CD4-positive, alpha-beta T cell treated with Interleukin-6 at 100 ng/mL for 8 hours (primary cell): ENCODE data around the gene UBXN7.
A peak's percentile ranks its signal among the peaks of the same experiment; 100 is the strongest.
"Not testable (repeated sequence)": the region's sequence is repeated elsewhere in the genome, so short reads cannot be mapped to it uniquely, and the experiment has no call there.

Experiments
- DNase-seq: peaks from one replicate; pipeline ENCODE4 v3.0.0-alpha.2; 2020; ENCODE audit warnings: mixed read lengths, low spot score

The UBXN7 gene

DNA sequence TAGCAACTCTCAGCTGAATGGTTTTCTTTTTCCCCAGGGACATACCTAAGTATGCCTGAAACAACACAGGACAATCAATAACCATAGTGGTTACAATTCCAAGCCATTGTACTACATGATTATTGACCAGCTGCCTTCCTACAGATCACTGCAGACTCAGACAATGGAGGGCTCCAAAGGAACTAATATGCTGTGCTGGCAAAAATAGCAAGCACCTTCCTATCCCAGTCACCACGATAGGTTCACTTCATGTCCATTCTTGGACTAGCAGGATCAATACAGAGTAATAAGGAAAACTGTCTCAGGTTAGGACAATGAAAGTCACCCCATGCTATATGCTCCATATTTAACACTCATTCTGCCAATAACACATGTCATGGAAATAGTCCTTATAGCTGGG, 76.6 kb downstream of the UBXN7 start:
- DNase-seq: no peak

DNA sequence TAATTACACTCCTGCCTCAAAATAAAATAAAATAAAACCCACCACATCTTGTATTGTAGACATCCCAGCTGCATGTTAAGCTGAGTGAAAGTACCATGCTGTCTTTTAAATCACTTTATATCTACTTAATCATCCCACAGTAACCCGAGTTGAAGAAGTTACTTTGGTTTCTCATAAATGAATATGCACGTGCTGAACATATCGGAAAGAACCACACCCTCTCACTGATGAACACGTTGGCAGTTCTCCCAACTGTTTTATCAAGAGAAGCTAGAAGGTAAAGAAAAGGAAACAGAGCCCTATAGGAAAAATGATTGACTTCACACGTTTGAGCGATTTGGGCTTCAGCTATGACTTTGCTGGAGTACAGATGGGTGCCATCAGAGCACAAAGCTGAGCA, 78.1 kb downstream of the UBXN7 start:
- no peak for DNase-seq

DNA sequence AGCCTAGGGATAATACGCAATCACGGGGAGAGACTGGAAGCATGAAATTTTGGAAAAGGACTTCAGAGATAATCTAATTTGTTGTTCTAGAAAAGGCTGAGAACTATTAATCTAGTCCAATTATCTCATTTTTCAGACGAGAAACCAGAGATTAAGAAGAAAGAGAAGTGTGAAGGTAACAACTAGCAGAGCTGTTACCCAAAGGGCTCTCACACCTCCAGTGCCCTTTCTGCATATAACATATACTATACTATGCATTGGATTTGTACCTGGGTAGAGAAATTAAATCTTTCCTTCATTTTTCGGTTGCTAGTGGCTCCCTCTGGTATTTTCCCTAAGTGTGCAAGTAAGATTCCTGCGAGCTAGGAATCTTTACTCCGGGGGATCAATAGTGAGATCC, 80.7 kb downstream of the UBXN7 start:
- DNase-seq: no peak

DNA sequence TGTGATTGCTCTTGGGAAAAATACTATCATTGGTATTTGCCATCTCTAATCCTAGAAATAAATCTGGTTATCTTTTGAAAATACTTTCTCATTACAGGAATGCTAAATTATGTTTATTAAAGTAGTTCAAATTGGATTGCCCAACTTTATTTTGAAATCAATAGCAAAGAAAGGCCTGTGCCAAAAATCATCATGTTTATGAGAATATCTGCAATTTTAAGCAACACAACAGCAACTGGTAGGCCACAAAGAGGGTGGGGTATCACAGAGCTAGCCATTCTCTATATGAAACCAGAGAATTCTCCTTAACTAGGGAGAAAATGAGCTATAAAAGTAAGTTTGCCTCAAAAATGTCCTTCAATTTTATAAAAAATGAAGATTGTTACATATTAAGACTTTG, 82.2 kb downstream of the UBXN7 start:
- no peak for DNase-seq

DNA sequence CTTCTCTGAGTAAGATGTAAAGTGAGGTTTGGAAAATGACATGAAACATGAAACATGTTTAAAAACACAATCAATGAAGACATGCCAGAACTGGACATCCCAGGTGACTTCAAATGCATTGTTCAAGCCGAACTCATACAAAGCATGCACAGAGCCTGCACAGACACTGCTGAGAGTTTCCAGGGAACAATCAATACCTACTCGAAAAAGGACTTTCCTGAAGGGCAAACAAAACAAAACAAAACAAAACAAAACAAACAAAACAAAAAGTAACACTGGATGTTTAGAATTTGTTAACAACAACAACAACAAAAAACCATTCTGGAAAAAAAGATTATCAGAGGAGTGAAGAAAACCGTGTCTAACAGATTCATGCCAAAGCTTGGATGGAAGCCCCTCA, 83.5 kb downstream of the UBXN7 start:
- no peak for DNase-seq

DNA sequence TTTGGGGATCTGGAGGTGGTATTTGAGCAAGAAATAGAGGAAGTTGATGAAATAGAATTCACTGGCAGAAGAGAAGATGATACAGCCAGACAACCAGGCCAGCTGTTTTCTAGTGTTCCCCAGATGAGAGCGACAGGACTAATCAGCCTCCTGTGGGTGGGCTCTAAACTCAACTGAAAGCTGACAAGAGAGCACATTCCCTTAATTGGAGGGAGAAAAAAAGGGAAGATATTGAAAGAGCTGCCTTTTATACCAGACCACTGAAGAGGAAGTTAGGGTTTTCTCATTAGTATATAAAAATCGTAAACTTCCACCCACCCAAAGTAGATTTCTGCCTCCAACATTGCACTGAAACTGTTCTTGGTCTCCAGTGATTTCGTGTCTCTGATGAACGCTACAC, 87.6 kb downstream of the UBXN7 start:
- DNase-seq: no peak

DNA sequence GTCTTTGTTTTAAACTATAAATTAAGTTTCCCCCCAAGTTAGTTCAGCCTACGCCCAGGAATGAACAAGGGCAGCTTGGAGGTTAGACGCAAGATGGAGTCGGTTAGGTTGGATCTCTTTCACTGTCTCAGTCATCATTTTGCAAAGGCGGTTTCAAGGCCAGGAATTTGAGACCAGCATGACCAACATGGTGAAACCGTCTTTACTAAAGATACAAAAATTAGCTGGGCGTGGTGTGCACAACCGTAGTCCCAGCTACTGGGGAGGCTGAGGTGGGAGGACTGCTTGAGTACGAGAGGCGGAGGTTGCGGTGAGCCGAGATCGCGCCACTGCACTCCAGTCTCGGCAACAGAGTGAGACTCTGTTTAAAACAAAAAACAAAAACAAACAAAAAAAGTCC, 88.3 kb downstream of the UBXN7 start:
- not testable (repeated sequence) for DNase-seq

DNA sequence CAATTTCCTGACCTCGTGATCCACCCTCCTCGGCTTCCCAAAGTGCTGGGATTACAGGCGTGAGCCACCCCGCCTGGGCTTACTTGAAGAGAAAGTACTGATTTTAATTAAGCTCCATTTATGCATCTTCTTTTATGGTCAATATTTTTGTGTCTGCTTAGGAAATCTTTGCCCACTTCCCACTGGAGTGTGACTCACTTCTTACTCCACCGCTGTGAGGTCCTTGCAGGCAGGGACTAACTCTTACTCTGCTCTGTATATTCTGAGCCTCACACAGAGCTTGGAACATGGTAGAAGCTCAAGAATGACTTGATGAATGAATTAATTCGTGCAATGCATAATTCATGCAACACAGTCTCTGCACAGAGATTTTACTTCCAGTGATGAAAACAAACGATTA, 91.1 kb downstream of the UBXN7 start:
- no peak for DNase-seq

DNA sequence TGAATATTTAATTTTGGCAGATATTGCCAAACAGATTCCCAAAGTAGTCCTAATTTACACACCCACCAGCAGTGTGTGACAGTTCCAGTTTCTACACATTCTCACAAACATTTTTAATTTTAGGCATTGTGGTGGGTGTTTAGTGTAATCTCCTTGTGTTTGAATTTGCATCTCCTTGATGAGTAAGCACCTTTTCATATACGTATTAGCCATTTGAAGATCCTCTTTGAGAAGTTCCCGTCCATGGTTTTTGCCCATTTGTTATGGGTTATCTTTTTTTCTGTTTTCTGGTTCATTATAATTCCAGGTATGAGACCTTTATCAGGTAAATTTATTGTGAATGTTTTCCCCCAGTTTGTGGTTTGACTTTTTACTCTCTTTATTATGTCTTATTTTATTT, 91.8 kb downstream of the UBXN7 start:
- no peak for DNase-seq

DNA sequence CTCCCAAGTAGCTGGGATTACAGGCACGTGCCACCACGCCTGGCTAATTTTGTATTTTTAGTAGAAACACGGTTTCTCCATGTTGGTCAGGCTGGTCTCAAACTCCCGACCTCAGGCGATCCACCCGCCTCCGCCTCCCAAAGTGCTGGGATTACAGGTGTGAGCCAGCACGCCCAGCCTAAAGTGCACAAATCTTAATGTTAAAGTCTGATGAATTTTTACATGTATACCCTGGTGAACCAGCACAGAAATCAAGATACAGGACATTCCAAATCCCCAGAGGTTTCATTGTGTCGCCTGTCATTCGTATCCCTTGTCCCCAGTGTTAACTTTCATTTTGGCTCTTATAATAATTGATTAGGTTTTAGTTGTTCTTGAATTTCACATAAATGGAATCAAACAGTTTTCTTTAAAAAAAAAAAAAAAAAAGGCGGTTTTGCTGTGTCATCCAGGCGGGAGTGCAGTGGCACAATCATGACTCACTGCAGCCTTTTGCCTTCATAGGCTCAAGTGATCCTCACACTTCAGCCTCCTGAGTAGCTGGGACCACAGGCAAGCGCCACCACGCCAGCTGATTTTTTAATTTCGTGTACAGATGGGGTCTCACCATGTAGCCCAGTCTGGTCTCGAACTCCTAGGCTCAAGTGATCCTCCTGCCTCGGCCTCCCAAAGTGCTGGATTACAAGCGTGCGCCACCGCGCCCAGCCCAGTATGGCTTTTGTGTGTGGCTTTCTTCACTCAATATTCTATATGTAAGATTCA, 92.6 kb downstream of the UBXN7 start:
- DNase-seq: no peak

DNA sequence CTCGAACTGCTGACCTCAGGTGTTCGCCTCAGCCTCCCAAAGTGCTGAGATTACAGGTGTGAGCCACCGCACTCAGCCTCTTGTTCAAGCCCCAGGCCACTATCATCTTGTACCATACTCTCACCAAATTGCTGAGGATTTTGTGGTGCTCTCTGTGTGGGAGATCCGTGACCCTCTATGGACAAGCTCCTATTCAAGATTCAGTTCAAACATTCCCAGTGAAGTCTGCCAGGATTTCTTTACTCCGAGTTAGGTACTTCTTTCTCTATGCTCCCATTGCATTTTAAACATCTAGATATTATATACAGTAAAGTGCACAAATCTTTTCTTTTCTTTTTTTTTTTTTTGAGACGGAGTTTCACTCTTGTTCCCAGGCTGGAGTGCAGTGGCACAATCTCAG, 93.2 kb downstream of the UBXN7 start:
- DNase-seq: no peak

DNA sequence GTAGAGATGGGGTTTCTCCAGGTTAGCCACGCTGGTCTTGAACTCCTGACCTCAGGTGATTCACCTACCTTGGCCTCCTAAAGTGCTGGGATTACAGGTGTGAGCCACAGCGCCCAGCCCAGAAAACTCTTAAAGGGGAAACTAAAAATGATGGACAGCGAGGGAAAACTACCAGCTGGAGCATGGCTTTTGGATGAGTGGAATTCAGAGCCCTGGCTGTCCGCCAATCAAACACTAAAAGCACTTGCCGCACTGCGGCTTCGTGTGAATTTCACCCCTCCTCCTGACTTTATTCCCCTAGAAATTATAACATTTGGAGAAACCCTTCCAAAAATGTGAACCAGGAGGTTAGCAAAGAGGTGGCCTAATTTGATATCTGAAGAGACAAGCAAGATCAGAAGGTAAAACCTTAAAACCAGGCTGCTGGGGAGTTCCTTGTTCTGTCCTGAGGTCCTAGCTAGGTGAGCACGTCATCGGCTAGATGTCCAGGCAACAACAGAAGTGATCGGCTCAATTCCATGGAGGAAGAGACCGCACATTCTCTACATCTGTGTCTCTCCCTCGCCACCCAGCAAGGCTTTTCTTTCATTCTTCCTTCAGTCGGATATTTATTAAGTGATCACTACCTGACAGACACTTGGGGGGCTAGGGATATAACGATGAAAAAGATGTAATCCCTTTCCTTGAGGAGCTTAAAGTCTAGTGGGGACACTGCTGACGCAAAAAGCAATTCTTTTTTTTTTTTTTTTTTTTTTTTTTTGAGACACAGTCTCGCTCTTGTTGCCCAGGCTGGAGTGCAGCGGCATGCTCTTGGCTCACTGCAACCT, 95.7 kb downstream of the UBXN7 start:
- no peak for DNase-seq

DNA sequence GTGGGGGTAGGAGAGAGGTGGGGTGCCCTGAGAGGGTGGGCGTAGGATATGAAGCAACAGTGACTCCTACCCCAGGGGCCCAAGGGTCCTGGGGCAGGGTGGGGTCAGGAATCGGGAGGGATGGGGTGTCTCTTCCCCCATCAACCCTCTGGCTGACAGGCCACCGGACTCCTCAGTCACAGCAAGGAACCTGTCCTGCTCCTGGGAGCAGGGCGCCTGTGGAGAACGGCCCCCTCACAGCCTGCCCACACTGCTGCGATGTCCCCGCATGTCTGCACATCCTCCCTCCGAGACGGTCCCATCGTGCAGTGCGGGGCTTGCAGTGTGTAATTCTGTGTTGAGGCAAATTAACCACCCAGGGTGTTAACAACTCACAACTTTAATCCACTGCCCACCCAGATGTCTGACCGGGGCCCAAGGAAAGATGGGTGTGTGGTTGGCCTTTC, 96.7 kb downstream of the UBXN7 start:
- no peak for DNase-seq

DNA sequence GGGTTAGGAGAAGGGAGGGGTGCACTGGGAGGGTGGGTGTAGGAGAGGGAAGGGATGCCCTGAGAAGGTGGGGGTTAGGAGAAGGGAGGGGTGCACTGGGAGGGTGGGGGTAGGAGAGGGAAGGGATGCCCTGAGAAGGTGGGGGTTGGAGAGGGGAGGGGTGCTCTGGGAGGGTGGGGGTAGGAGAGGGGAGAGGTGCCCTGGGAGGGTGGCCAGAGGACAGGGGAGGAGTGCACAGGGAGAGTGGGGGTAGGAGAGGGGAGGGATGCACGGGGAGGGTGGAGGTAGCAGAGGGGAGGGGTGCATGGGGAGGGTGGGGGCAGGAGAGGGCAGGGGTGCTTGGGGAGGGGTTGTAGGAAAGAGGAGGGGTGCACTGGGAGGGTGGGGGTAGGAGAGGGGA, 97.2 kb downstream of the UBXN7 start:
- no peak for DNase-seq

DNA sequence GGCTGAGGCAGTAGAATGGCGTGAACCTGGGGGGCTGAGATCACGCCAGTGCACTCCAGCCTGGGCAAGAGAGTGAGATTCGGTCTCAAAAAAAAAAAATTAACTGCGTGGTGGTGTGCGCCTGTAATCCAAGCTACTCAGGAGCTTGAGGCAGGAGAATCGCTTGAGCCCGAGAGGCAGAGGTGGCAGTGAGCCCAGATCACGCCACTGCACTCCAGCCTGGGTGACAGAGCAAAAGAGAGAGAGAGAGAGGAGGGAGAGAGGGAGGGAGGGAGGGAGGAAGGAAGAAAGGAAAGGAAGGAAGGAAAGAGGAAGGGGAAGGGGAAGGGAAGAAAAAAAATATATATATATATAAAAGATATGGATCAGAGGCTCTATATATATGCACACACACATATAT, 100.1 kb downstream of the UBXN7 start:
- no peak for DNase-seq

DNA sequence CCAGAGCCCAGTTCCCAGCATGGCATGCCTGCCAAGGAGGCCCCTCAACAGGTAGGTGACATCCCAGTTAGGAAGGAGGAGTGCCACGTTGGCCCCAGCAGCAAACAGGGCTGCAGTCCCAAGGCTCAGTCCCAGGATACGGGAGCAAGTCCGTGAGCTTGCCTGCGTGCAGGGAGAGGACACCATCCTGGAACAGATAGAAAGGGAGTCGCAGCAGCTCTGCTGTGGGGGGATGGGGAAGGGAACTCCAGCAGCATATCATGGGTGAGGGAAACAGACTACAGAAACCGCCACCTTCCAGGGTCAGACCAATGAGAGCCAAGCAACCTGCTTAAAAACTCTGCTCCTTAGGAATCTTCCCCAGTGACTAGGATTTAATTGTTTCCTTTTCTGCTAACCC, 104.8 kb downstream of the UBXN7 start:
- DNase-seq: no peak

DNA sequence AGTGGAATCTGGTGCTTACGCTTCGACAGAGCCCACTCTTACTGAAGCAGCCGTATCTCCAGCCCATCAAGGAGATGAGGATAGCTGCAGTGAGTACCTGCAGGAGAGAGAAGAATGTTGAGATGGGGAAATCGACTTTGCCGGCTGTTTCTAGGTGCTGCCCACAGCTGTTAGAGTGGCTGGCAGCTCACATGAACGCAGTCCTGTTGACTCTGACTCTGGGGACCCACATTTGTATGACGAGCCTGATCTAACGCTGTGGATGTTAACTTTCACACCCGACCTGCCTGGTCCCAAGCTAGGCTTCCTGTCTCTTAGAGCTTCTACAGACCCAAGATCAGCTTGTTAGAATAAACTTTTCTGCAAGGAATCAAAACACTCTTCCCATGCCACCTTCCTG, 105.3 kb downstream of the UBXN7 start:
- DNase-seq: no peak

DNA sequence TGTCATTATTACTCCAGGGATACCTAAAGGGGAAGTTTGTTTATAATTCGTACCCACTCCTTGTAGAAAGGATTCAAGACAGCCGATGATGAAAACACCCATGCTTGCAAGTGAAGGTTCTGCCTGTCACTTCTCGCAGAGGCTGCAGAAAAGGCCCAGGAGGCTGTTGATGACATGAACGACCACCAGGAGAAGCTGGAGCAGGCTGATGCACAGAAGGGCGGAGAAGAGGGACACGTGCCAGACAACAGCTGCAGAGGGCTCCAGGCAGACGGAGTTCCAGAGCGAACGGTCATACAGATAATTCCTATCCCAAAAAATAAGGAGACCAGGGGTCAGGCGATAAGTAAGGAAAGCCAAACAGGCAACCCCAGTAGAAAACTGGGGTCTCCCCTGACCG, 108.5 kb downstream of the UBXN7 start:
- no peak for DNase-seq

DNA sequence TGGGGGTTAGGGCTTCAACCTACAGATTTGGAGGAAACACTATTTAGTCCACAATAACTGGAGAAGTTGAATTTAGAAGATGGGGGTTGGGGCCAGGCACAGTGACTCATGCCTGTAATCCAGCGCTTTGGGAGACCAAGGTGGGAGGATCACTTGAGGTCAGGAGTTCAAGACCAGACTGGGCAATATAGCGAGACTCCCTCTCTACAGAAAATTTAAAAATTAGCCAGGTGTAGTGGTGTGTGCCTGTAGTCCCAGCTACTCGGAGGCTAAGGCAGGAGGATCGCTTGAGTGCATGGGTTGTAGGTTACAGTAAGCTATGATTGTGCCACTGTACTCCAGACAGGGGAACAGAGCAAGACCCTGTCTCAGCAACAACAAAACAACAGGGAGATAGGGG, 109.2 kb downstream of the UBXN7 start:
- DNase-seq: no peak

DNA sequence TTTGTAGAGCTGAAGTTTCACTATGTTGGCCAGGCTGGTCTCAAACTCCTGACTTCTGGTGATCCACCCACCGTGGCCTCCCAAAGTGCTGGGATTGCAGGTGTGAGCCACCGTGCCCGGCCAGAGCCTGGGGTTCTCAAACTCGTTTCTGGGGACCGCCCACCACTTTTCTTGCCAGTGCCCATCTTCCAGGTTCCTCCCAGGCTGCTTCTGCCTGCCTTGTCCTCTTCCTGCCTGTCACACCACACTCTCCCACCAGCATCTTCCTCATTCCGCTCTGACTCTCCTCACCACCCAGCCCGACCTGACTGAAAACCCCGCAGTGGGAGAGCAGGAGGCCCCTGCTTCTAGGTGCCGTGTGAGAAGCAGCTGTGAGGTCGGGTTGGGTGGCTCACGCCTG, 111.1 kb downstream of the UBXN7 start:
- no peak for DNase-seq

DNA sequence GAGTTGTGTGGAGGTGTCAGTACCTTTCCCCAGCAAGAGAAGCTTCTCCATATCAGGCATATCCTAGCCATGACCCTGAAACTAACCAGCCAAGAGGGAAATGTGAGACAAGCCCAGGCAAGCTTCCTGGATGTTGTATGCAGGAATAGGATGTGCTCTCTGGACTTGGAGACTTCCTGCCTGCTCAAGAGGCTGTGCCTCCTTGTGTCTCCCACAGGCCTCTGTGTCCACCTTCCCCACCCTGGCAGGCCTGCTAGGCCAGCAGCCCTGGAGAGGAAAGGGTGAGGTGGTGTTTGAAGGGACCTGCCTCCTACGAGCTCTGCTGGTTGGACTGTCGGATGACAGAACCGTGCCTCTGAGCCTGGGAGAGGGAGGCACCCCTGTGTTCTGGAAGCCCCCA, 112.1 kb downstream of the UBXN7 start:
- DNase-seq: no peak

DNA sequence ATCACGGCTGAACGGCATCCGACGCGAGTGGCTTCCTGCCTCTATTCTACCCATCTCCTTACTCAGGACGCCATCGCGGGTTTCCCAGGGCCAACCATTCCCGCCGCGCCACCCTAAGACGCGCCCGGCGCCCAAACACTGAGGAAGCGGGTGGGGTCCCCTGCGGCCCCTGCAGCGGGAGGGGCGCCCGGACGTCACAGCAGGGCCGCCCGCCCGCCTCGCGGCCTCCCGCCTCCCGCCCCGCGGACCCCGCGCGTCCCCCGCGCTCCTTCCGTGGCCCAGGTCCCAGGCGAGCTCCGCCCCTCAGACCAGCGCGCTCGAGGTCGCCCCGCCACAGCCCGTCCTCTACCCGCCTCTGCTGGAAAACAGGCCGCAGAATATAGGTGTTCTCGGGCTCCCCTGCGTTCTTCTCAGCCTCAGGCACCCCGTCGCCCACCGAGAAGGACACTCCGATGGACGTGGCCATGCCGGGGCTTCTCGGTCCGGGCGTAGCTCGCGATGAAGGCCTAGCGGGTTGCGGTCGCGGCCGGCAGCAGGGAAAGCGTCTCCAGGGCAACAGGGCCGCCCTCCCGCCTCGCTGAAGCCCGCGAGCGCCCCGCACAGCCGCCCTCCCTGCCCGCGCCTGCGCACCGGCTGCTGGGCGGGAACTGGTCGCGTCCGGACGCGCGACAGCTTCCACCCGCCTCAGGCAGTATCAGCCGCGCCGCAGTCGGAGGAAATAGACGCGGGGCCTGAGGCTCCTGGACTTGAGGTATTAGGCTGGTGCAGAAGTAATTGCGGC, 114.3 kb downstream of the UBXN7 start, which contains the start of gene DYNLT2B:
TSS of gene DYNLT2B (minus strand) at position 554 of the 781 bp plus-strand sequence. CDS start at position 466, 88 bp downstream.
- peak; percentile 87 for DNase-seq
